Neural progenitor cell (in vitro differentiated cells): ENCODE results near the gene CLDN12.

ENCODE experiments used
- EZH2 ChIP-seq: fragments of 200-600 bp; sonication (generic); IDR thresholded peaks from 2 replicates; pipeline ENCODE4 v1.6.1; 2017; ENCODE audit warnings: antibody characterized with exemption, mild to moderate bottlenecking, moderate library complexity
- EZH2phosphoT487 ChIP-seq: fragments of 200-600 bp; sonication (generic); IDR thresholded peaks from 2 replicates; pipeline ENCODE4 v1.6.1; 2017; ENCODE audit warnings: antibody characterized with exemption
- TF ChIP-seq, protein P1 (sequence below): fragments of 200-600 bp; sonication (generic); IDR thresholded peaks from 2 replicates; pipeline ENCODE4 v1.5.1; 2017; ENCODE audit warnings: antibody characterized with exemption, mild to moderate bottlenecking

GRCh38 chr7:90430614-90431460, 27.6 kb downstream of the CLDN12 start:
- TF ChIP-seq EZH2 = no peak
- TF ChIP-seq, protein P1, sequence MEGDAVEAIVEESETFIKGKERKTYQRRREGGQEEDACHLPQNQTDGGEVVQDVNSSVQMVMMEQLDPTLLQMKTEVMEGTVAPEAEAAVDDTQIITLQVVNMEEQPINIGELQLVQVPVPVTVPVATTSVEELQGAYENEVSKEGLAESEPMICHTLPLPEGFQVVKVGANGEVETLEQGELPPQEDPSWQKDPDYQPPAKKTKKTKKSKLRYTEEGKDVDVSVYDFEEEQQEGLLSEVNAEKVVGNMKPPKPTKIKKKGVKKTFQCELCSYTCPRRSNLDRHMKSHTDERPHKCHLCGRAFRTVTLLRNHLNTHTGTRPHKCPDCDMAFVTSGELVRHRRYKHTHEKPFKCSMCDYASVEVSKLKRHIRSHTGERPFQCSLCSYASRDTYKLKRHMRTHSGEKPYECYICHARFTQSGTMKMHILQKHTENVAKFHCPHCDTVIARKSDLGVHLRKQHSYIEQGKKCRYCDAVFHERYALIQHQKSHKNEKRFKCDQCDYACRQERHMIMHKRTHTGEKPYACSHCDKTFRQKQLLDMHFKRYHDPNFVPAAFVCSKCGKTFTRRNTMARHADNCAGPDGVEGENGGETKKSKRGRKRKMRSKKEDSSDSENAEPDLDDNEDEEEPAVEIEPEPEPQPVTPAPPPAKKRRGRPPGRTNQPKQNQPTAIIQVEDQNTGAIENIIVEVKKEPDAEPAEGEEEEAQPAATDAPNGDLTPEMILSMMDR = no peak
- TF ChIP-seq EZH2phosphoT487 = no peak
